ENCODE data around the gene FRMD4B. TPM values are rescaled to one million over a fixed set of nuclear protein-coding genes. Genes with fewer than 3 reads are reported as not detected.

Gene FRMD4B
- total and polyA plus RNA-seq, 10 of the 15 experiments (the other 5 are each of a cell fraction or from before 2014, with no cell fraction given), result 3.9 to 11.4 (median 8.0) TPM

- ATAC-seq, result peak; percentile 82
- Histone ChIP-seq H3K79me2 (ENCODE audit: control insufficient read depth, insufficient read depth, low read length) (no peaks in the 10 kb centered on the region), H3K9me3 (replicated peaks; ENCODE audit: control insufficient read depth, insufficient read depth, low read length) (no peaks in the 10 kb centered on the region), H3K4me3 (peak overlapping the region; percentile 37; the same call in 1 of the 2 replicates), H3K27me3 (replicated peaks in 1 of 2; ENCODE audit: control insufficient read depth in 2 of 2, insufficient read depth in 2 of 2, low read length in 1 of 2) (no peaks in the 10 kb centered on the region), H2AFZ (ENCODE audit: control insufficient read depth, low read depth, low read length) (peak overlapping the region; percentile 69), H3K27ac (ENCODE audit: control insufficient read depth, insufficient read depth) (no peak overlapping the region), H3K4me2 (ENCODE audit: control insufficient read depth, insufficient read depth) (peak overlapping the region; percentile 66), H3K36me3 (ENCODE audit: control insufficient read depth in 2 of 2, insufficient read depth in 2 of 2, low read length in 1 of 2) (no peaks in the 10 kb centered on the region), H4K20me1 (ENCODE audit: control insufficient read depth, insufficient read depth) (no peaks in the 10 kb centered on the region), H3K9ac (ENCODE audit: control insufficient read depth, insufficient read depth, low read length) (0 out of 2 replicates have a peak overlapping the region, but pooled peaks have one; percentile 19), H3K4me1 (ENCODE audit: control insufficient read depth, insufficient read depth, low read length) (no peaks in the 10 kb centered on the region)
- ChIA-PET SMC1A (ENCODE audit: uncharacterized antibody, unreplicated experiment) (interaction anchor here (1.3 kb wide), 1 partner anchor 22 kb away, joined by 3 read pairs; no protein-coding TSS in a partner anchor), RAD21 (ENCODE audit: unreplicated experiment) (no interaction called here), CTCF (no interaction called here), POLR2A (no interaction called here)
- BruUV-seq (replicated peaks), result no TSS peak
- intact Hi-C loops (cut with micrococcal nuclease; ENCODE audit: unreplicated experiment), result no loop called here
- in situ Hi-C loops (cut with MboI), result no loop called here
- DNase-seq (ENCODE audit: low read depth, low spot score), result no peak
- no peak for FAIRE-seq
- 35% methylated on average over 15 of the region's 15 CpGs for WGBS (ENCODE audit: insufficient coverage, insufficient replicate concordance, low lambda C conversion rate, missing lambda C conversion rate)
- TF ChIP-seq SPI1 (IDR thresholded peaks at IDR 0.05; ENCODE audit: borderline replicate concordance, insufficient read depth, low read depth, low read length), result peak; percentile 2; the same call in 1 of the 2 replicates
- TF ChIP-seq USF2 (IDR thresholded peaks at IDR 0.05; ENCODE audit: borderline replicate concordance, low read depth, low read length), result no peak
- no peak for TF ChIP-seq SMAD5 (IDR thresholded peaks at IDR 0.05; ENCODE audit: low read depth)
- TF ChIP-seq KLF5 (IDR thresholded peaks at IDR 0.05; ENCODE audit: partially characterized antibody), result no peak
- TF ChIP-seq MTA2 (IDR thresholded peaks at IDR 0.05; ENCODE audit: low read depth), result no peak
- no peak for TF ChIP-seq ZBTB11 (CRISPR knock-in tag; IDR thresholded peaks at IDR 0.05)
- TF ChIP-seq RUNX3 (IDR thresholded peaks at IDR 0.05; ENCODE audit: low read length), result 0 out of 2 replicates have a peak, but pooled peaks have one; percentile 11
- no peak for TF ChIP-seq YY1 (IDR thresholded peaks at IDR 0.05; ENCODE audit: low read depth, low read length)
- no peak for TF ChIP-seq EGR1 (IDR thresholded peaks at IDR 0.05; ENCODE audit: borderline replicate concordance in 1 of 2, low read depth in 2 of 2, low read length in 2 of 2)
- TF ChIP-seq ATF3 (IDR thresholded peaks at IDR 0.05; ENCODE audit: borderline replicate concordance, extremely low read depth, low read depth, low read length), result no peak
- no peak for TF ChIP-seq MTA3 (IDR thresholded peaks at IDR 0.05; ENCODE audit: borderline replicate concordance, low read length)
- TF ChIP-seq RFX5 (IDR thresholded peaks at IDR 0.05; ENCODE audit: low read depth, low read length), result no peak
- TF ChIP-seq ETV6 (conservative IDR thresholded peaks at IDR 0.05 in 1 of 2, IDR thresholded peaks at IDR 0.05 in 1 of 2; ENCODE audit: borderline replicate concordance in 1 of 2, low read depth in 1 of 2), result peak in 1 of 2 experiments; percentile 39; a peak in 1 of 4 replicates
- 0 out of 4 replicates have a peak, but pooled peaks of 1 of the 2 experiments have one; percentile 10 for TF ChIP-seq EP300 (IDR thresholded peaks at IDR 0.05; ENCODE audit: borderline replicate concordance in 1 of 2, control insufficient read depth in 1 of 2, low read depth in 2 of 2, low read length in 2 of 2)
- peak; percentile 52 to 70; a peak in 2 of 4 replicates for TF ChIP-seq IKZF2 (IDR thresholded peaks at IDR 0.05)
- peak in 1 of 2 experiments; percentile 48; a peak in 2 of 4 replicates for TF ChIP-seq BHLHE40 (IDR thresholded peaks at IDR 0.05; ENCODE audit: borderline replicate concordance in 1 of 2, low read depth in 2 of 2, low read length in 1 of 2)
Measured at GRCh38 chr3:69353503-69353902, 32.4 kb downstream of the FRMD4B start.
